LNCaP clone FGC (cell line): ENCODE measurements around the gene ANKS6.

ENCODE experiments used
- DNase-seq: peaks from one replicate; pipeline ENCODE4 v3.0.0-alpha.2; 2011; ENCODE audit warnings: low read depth
- H3K4me3 ChIP-seq: 2 replicates; pipeline ENCODE4 v1.5.1; 2011; ENCODE audit warnings: mild to moderate bottlenecking, low read depth, low read length, control low read depth
- CTCF ChIP-seq: IDR thresholded peaks from 2 replicates; pipeline ENCODE4 v1.5.1; 2012; ENCODE audit warnings: mild to moderate bottlenecking; ENCODE audit not compliant: control insufficient read depth, insufficient read depth; ENCODE audit errors: extremely low read depth

Gene ANKS6

GRCh38 chr9:98829766-98830165, 33.4 kb upstream of the ANKS6 start:
- DNase-seq: no peak
- no peak overlapping the region for H3K4me3 ChIP-seq
- TF ChIP-seq CTCF: no peak

- no peak for TF ChIP-seq CTCF
- no peak overlapping the region for H3K4me3 ChIP-seq
- no peak for DNase-seq
Measured at GRCh38 chr9:98826716-98827115, 30.4 kb upstream of the ANKS6 start.

GRCh38 chr9:98825414-98825813, 29.1 kb upstream of the ANKS6 start:
- no peak overlapping the region for H3K4me3 ChIP-seq
- no peak for TF ChIP-seq CTCF
- no peak for DNase-seq

- DNase-seq: no peak
- no peak for TF ChIP-seq CTCF
- no peak overlapping the region for H3K4me3 ChIP-seq
Measured at GRCh38 chr9:98823666-98824334, 27.4 kb upstream of the ANKS6 start.

GRCh38 chr9:98822661-98823060, 26.3 kb upstream of the ANKS6 start:
- TF ChIP-seq CTCF: no peak
- H3K4me3 ChIP-seq: no peak overlapping the region
- no peak for DNase-seq

GRCh38 chr9:98821831-98822230, 25.5 kb upstream of the ANKS6 start:
- DNase-seq: no peak
- TF ChIP-seq CTCF: no peak
- H3K4me3 ChIP-seq: no peak overlapping the region

GRCh38 chr9:98819231-98819630, 22.9 kb upstream of the ANKS6 start:
- no peak for DNase-seq
- H3K4me3 ChIP-seq: no peak overlapping the region
- TF ChIP-seq CTCF: no peak
